GM19238 (cell line): ENCODE measurements around the gene MUSTN1.

Experiments
- DNase-seq: peaks from one replicate; pipeline ENCODE4 v3.0.0; 2011; ENCODE audit warnings: low spot score; ENCODE audit not compliant: insufficient read length

Gene MUSTN1

GRCh38 chr3:52835766-52836470, 1.1 kb upstream of the MUSTN1 start:
- DNase-seq: no peak

DNA sequence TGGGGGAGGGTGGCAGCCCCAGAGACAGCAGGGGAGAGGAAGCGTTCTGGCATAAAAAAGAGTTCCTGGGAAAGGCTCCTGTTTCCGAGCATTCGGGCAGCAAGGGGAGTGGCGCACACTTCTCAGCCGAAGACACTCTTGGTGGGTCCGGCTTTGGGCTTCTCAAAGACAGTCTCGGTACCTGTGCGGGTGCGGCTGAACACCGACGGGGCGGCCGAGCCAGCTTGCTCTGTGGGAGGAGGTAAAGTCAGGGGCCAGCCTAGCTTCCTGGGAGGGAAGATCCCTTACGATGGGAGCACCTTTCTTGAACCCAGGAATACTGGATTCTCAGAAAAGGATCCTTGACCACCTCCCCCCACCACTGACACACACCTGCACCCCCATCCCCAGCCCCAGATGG, 1.6 kb downstream of the MUSTN1 start:
- no peak for DNase-seq

- DNase-seq: no peak
Observed at GRCh38 chr3:52831500-52832301, 3.1 kb downstream of the MUSTN1 start.

- DNase-seq: no peak
Observed at GRCh38 chr3:52830535-52831258, 4.1 kb downstream of the MUSTN1 start, which contains the start of gene ITIH4. Gene ITIH4 (minus strand): TSS chr3:52830672. CDS start chr3:52830642, 30 bp downstream.

DNA sequence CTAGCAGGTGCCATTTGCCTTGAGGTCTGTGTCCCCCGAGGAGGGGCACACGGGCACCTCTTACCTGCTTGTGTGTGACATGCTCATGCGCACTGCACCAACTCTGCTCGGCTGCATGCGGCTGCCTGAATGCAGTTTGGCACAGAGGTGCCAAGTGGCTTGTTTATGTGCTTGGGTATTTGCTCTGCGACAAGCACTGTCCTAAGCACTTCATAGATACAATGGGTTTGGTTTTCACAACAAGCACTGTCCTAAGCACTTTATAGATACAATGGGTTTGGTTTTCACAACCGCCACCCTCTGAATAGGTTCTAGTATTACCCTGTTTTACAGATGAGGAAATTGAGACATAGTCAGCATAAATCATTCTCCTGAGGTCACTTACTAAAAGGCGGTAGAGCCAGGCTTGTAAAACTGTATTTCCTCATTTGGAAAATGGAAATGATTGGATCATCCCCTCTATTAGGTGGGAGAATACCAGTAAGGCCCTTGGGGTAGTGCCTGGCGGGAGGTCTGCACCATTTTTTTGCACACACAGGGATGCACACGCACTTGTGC, 4.8 kb downstream of the MUSTN1 start:
- DNase-seq: no peak

DNA sequence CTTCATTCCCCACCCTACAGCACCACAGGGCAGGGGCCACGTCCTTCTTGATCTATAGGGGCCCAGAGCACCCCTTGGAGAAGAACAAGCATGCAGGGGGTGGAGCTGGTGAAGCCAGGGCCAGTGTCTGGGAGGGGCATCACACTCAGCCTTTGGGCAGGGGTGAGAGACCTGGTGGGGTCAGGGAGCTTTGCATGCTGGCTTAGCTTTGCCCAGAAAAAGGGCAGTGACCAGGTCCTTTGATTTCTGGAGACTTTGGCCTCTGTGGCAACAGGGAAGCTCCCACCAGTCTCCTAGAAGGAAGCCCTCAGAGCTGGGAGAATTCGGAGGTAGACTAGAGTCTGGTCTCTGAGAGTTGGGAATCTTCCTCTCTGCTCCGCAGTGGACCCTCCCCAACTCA, 5.3 kb downstream of the MUSTN1 start:
- DNase-seq: no peak

- no peak for DNase-seq
Observed at GRCh38 chr3:52827866-52828376, 6.9 kb downstream of the MUSTN1 start.

- DNase-seq: no peak
Observed at GRCh38 chr3:52827441-52827840, 7.4 kb downstream of the MUSTN1 start.

DNA sequence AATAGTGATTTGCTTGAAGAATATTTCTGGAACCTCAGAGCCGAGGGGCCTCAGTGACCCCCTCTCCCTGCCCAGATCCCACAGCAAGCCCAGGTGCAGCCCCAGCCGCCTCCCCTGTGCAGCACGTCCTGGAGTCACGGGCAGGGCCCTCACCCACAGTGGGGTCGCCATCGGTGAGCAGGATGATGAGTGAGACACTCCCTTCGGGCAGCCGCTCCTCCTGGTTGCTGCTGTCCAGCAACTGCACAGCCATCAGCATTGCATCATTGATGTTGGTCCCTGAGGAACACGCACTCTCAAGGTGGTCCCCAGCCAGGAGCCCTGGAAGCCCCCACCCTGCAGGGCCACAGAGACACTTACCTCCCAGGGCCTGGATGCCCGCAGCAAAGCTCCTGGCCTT, 10.8 kb downstream of the MUSTN1 start:
- DNase-seq: no peak

DNA sequence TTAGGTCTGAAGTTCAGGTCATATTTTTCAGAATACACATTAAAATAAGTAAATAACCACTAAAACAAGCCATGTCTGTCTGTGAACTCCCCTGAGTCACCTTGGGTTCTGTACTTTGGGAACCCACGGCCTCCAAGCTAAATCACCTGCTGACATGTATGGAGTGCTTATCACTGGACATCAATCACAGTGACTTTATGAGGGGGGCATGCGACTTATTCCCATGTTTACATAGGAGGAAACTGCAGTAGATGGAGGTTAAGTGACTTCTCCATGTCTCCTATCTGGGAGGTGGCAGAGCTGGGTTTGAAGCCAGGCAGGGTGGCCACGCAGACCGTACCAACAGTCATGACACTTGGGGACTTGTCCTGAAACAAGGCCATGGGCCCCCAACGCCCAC, 12.5 kb downstream of the MUSTN1 start:
- no peak for DNase-seq

- no peak for DNase-seq
Observed at GRCh38 chr3:52820736-52821135, 14.1 kb downstream of the MUSTN1 start.

- no peak for DNase-seq
Observed at GRCh38 chr3:52819936-52820335, 14.9 kb downstream of the MUSTN1 start.

GRCh38 chr3:52817860-52818259, 17.0 kb downstream of the MUSTN1 start:
- no peak for DNase-seq

DNA sequence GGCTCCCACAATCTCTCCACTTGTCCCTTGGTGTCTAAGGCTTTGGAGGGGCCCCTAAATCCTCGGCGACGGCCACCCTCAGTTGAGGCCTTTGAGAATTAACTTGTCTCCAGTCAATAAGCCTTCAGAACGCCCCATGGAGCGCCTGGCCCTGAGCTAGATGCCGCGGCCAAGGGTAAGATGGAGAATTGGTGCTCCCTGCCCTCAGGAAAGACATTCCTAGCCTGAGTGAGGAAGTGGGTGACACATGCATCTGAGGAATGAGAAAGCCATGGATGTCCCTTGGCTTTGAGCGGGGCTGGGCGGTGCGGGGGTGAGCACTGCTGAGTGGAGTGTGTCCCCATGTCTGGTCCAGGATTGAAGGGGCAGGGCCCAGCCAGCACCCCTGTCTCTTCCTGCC, 17.6 kb downstream of the MUSTN1 start:
- no peak for DNase-seq

DNA sequence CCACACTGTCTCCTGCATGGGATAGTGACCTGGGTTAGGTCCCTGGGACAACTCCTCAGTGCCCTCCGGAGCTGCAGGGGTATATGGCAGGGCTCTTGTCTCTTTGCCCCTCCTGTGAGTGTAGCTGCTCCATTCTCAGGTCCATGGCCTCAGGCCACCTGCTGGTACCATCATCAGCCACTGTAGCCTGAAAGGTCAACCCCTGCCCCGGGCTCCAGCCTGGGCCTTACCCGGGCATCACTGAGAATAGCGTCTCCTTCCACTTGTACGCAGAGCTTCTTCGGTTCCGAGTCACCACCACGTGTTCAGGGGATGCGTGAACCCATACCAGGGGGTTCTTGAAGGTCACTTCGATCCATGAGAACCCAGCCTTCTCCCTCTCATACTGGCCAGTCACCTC, 18.2 kb downstream of the MUSTN1 start:
- no peak for DNase-seq

- DNase-seq: no peak
Observed at GRCh38 chr3:52816199-52816598, 18.6 kb downstream of the MUSTN1 start.

DNA sequence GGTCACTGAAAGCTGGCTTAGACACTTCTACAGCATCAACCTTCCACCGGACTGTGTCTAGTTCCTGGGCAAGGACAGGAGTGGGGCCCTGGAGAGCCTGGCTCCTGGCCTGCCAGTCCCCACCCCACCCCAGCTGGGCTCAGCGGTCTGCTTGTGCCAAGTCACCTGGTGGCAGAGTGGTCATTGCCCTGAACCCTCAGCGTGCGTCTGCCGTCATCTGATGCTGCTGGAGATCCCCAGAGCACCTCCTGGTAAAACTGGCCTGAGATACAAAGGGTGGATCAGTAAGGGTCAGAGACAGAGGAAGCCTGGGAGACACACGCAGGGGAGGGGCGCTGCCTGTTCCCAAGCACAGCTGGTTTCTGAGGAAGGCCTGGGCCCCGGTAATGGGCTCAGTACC, 21.0 kb downstream of the MUSTN1 start:
- DNase-seq: no peak

- DNase-seq: no peak
Observed at GRCh38 chr3:52811452-52812011, 23.3 kb downstream of the MUSTN1 start.

DNA sequence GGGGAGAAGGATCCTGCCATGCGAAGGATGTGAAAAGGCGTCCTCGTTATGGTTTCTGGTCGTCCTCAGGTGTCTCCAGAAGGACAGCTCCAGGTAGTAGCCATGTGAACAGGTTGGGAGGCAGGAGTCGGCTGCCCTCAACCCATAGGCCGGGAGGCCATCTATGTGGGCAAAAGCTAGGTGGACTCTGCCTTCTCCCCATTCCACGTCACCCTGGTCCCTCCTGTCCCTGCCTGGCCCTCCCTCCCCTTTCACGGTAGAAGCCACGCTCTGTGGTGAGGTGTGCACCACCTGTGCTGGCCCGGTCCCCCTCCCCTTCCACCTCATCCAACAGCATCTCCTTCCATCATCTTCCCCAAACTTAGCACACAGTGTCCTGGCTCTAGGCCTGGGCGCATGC, 23.9 kb downstream of the MUSTN1 start:
- no peak for DNase-seq

- DNase-seq: no peak
Observed at GRCh38 chr3:52809662-52810377, 25.0 kb downstream of the MUSTN1 start.

- DNase-seq: no peak
Observed at GRCh38 chr3:52809149-52809548, 25.7 kb downstream of the MUSTN1 start.
